GM12878 (cell line): Measurements from ENCODE around the gene SSBP2. TPM values are rescaled to one million over a fixed set of nuclear protein-coding genes. Genes with fewer than 3 reads are reported as not detected.

Experiments
- ATAC-seq: fragments of 200-7000 bp; cut with Tn5 transposase; 3 replicates; pipeline ENCODE4 v1.9.1; 2020; ENCODE audit warnings: mild to moderate bottlenecking, moderate library complexity
- BruUV-seq: library from RNA; stranded (reverse); fragments of 400-500 nt; replicated peaks from 2 replicates; lab custom pipeline; 2021; lab: Mats Ljungman, UMichigan
- CTCF ChIA-PET: fragments of 300-600 bp; sonication (Branson Sonifier 250); formaldehyde crosslinking; extraction: SDS; loops from one replicate; lab custom pipeline; 2021; ENCODE audit warnings: inconsistent platforms; lab: Yijun Ruan, JAX
- POLR2A ChIA-PET: fragments of 350-600 bp; formaldehyde crosslinking; extraction: SDS; loops from one replicate; lab custom pipeline; 2021; ENCODE audit warnings: inconsistent platforms; lab: Charles Lee
- RAD21 ChIA-PET: fragments of 300-600 bp; sonication (Branson Sonifier 250); formaldehyde crosslinking; loops from one replicate; lab custom pipeline; 2023; ENCODE audit warnings: antibody characterized with exemption; ENCODE audit not compliant: unreplicated experiment; lab: Charles Lee
- SMC1A ChIA-PET: fragments of 300-600 bp; sonication (Branson Sonifier 250); formaldehyde crosslinking; loops from one replicate; lab custom pipeline; 2023; ENCODE audit not compliant: unreplicated experiment, uncharacterized antibody; lab: Charles Lee
- DNase-seq: peaks from one replicate; pipeline ENCODE4 v3.0.0-alpha.2; 2011; ENCODE audit warnings: low read depth, low spot score
- FAIRE-seq: peaks from 3 replicates; lab custom pipeline; 2011; peaks lifted over from hg19 to GRCh38; lab: Jason Lieb, UNC
- H2AFZ ChIP-seq: 2 replicates; pipeline ENCODE4 v1.6.0; 2011; ENCODE audit warnings: low read depth, low read length, control low read depth; ENCODE audit not compliant: control insufficient read depth
- H3K27ac ChIP-seq: 2 replicates; pipeline ENCODE4 v1.5.1; 2011; ENCODE audit warnings: control low read depth; ENCODE audit not compliant: control insufficient read depth, insufficient read depth
- H3K27me3 ChIP-seq, 2 experiments: replicated peaks in 1 of 2; 2 replicates each; pipeline versions ENCODE4 v1.6.0 to v1.6.1; 2011; ENCODE audit warnings: low read length in 1 of 2; ENCODE audit not compliant: control insufficient read depth in 2 of 2, insufficient read depth in 2 of 2
- H3K36me3 ChIP-seq, 2 experiments: 2 replicates each; pipeline ENCODE4 v1.5.1; 2011; ENCODE audit warnings: low read length in 1 of 2; ENCODE audit not compliant: control insufficient read depth in 2 of 2, insufficient read depth in 2 of 2
- H3K4me1 ChIP-seq: 2 replicates; pipeline ENCODE4 v1.6.1; 2011; ENCODE audit warnings: mild to moderate bottlenecking, low read length, moderate library complexity, mixed read lengths; ENCODE audit not compliant: control insufficient read depth, insufficient read depth
- H3K4me2 ChIP-seq: 2 replicates; pipeline ENCODE4 v1.6.0; 2011; ENCODE audit warnings: control low read depth; ENCODE audit not compliant: control insufficient read depth, insufficient read depth
- H3K4me3 ChIP-seq: fragments of 200-600 bp; sonication (generic); 2 replicates; pipeline ENCODE4 v1.5.1; 2016
- H3K79me2 ChIP-seq: 2 replicates; pipeline ENCODE4 v1.6.0; 2011; ENCODE audit warnings: low read length; ENCODE audit not compliant: control insufficient read depth, insufficient read depth
- H3K9ac ChIP-seq: 2 replicates; pipeline ENCODE4 v1.8.0; 2011; ENCODE audit warnings: low read length, control low read depth, mixed read lengths; ENCODE audit not compliant: control insufficient read depth, insufficient read depth
- H3K9me3 ChIP-seq: replicated peaks from 3 replicates; pipeline ENCODE4 v1.5.1; 2011; ENCODE audit warnings: mild to moderate bottlenecking, low read length; ENCODE audit not compliant: control insufficient read depth, insufficient read depth
- H4K20me1 ChIP-seq: 2 replicates; pipeline ENCODE4 v1.6.0; 2011; ENCODE audit not compliant: control insufficient read depth, insufficient read depth
- ASH2L ChIP-seq: fragments of 300-600, 200-600 bp; sonication (generic); IDR thresholded peaks from 2 replicates; pipeline ENCODE4 v1.6.1; 2017; ENCODE audit warnings: low read depth, mild to moderate bottlenecking, borderline replicate concordance
- CBX3 ChIP-seq: fragments of 200-600 bp; sonication (generic); IDR thresholded peaks from 2 replicates; pipeline ENCODE4 v1.6.1; 2016; ENCODE audit warnings: low read depth, borderline replicate concordance
- CHD1 ChIP-seq: IDR thresholded peaks from 2 replicates; pipeline ENCODE4 v1.6.1; 2012; ENCODE audit warnings: low read depth, low read length, improper control_type of control experiment
- CREM ChIP-seq: IDR thresholded peaks from 2 replicates; pipeline ENCODE4 v1.6.1; 2014; ENCODE audit warnings: antibody characterized with exemption, low read depth
- DPF2 ChIP-seq: fragments of 450-650 bp; IDR thresholded peaks from 2 replicates; pipeline ENCODE4 v1.6.1; 2017; ENCODE audit warnings: mild to moderate bottlenecking
- EZH2 ChIP-seq: IDR thresholded peaks from 2 replicates; pipeline ENCODE4 v1.6.1; 2012; ENCODE audit warnings: low read depth, mild to moderate bottlenecking, control low read depth, inconsistent platforms, low read length, borderline replicate concordance; ENCODE audit not compliant: control insufficient read depth
- IKZF1 ChIP-seq: fragments of 450-650 bp; conservative IDR thresholded peaks from 2 replicates; pipeline ENCODE4 v1.6.1; 2017; ENCODE audit warnings: antibody characterized with exemption, mild to moderate bottlenecking
- IKZF2 ChIP-seq, 2 experiments: fragments of 450-650 bp; IDR thresholded peaks; 2 replicates each; pipeline ENCODE4 v1.6.1; 2017; ENCODE audit warnings: mild to moderate bottlenecking in 2 of 2, moderate library complexity in 2 of 2
- MEF2B ChIP-seq: fragments of 450-650 bp; IDR thresholded peaks from 2 replicates; pipeline ENCODE4 v1.6.1; 2018; ENCODE audit warnings: mild to moderate bottlenecking, moderate library complexity; ENCODE audit not compliant: partially characterized antibody, poor library complexity, severe bottlenecking
- MLLT1 ChIP-seq: fragments of 450-650 bp; IDR thresholded peaks from 2 replicates; pipeline ENCODE4 v1.6.1; 2016; ENCODE audit warnings: mild to moderate bottlenecking
- NBN ChIP-seq: fragments of 450-650 bp; IDR thresholded peaks from 2 replicates; pipeline ENCODE4 v1.6.1; 2016
- PAX5 ChIP-seq: IDR thresholded peaks from 2 replicates; pipeline ENCODE4 v1.6.1; 2011; ENCODE audit warnings: low read depth, low read length, borderline replicate concordance
- RAD51 ChIP-seq: fragments of 450-650 bp; IDR thresholded peaks from 2 replicates; pipeline ENCODE4 v1.6.1; 2016; ENCODE audit warnings: moderate library complexity, mild to moderate bottlenecking, inconsistent platforms
- RBBP5 ChIP-seq: fragments of 200-600 bp; sonication (generic); conservative IDR thresholded peaks from 2 replicates; pipeline ENCODE4 v1.6.1; 2016
- SMAD5 ChIP-seq: IDR thresholded peaks from 2 replicates; pipeline ENCODE4 v1.6.1; 2016; ENCODE audit warnings: antibody characterized with exemption, low read depth
- SUPT20H ChIP-seq: IDR thresholded peaks from 2 replicates; pipeline ENCODE4 v1.6.1; 2011; ENCODE audit warnings: low read depth, mild to moderate bottlenecking, low read length, moderate library complexity, borderline replicate concordance; ENCODE audit not compliant: control insufficient read depth
- TCF3 ChIP-seq: IDR thresholded peaks from 2 replicates; pipeline ENCODE4 v1.6.1; 2012; ENCODE audit warnings: low read depth, mild to moderate bottlenecking, low read length, borderline replicate concordance; ENCODE audit not compliant: insufficient read depth
- ZNF687 ChIP-seq: fragments of 450-650 bp; IDR thresholded peaks from 2 replicates; pipeline ENCODE4 v1.6.1; 2017; ENCODE audit warnings: mild to moderate bottlenecking, moderate library complexity
- WGBS: methylation state at CpG from one replicate; pipeline ENCODE4 v1.1.6; 2016; ENCODE audit warnings: low lambda C conversion rate; ENCODE audit not compliant: insufficient replicate concordance, insufficient coverage; ENCODE audit errors: missing lambda C conversion rate; 5-methylcytosine and 5-hydroxymethylcytosine counted together
- in situ Hi-C: fragments of 300-500 bp; cut with MboI; formaldehyde crosslinking; loops from 9 replicates; pipeline ENCODE4 v1.14.3; 2018; ENCODE audit warnings: mixed read lengths
- intact Hi-C: fragments of 100-400 bp; cut with micrococcal nuclease; formaldehyde crosslinking; loops from one replicate; pipeline ENCODE4 v1.14.2; 2022; ENCODE audit not compliant: unreplicated experiment
- polyA plus RNA-seq, 11 experiments: library from polyadenylated mRNA; depleted of rRNA in 4 of 11; unstranded in 6 of 11; stranded (reverse) in 5 of 11; fragments of >200 nt; fragmentation: Nextera tagmentation in 4 of 11; fragmentation: Illumina TruSeq in 1 of 11; extraction: Ambion mirVana in 4 of 11; extraction: Trizol in 1 of 11; gene quantifications; 1 replicate in 1 of 11; 2 replicates in 10 of 11; pipeline versions ENCODE4 v1.2.1 to v1.2.3, GENCODE V29; 2011 to 2016; ENCODE audit warnings: inconsistent platforms in 2 of 11, missing spikeins in 2 of 11, low read depth in 1 of 11
- total RNA-seq, 4 experiments: library from RNA; depleted of rRNA in 3 of 4; stranded (reverse); fragments of >200 nt in 3 of 4; fragmentation: Illumina TruSeq in 1 of 4; extraction: Trizol in 1 of 4; gene quantifications; 2 replicates each; pipeline versions ENCODE4 v1.2.1 to v1.2.3, GENCODE V29; 2013 to 2021
- TF ChIP-seq, protein P1 (sequence below): IDR thresholded peaks from 2 replicates; pipeline ENCODE4 v1.6.1; 2012; ENCODE audit warnings: low read depth, low read length, improper control_type of control experiment

SSBP2 gene
- total and polyA plus RNA-seq, 10 of the 15 experiments (the other 5 are each of a cell fraction or from before 2014, with no cell fraction given): 52.2 to 132 (median 110) TPM

DNA sequence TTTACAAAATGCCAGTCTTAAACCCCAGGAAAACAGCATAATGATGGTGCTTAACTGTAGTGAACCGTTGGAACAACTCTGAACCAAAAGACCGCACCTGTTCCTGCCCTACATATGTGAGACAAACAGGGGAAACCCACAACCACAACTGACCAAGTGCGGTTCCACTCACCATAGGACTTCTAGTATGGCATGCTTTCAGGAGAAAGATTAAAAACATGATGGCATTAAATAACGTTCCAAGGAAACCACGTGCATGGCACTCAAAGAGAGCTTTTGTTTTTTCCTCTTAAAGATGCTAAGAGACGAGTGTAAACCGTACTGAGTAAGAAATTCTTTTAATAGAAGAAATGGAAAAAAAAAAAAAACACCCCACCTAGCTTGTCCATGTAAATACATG is 119.8 kb downstream of the SSBP2 start:
- ChIA-PET RAD21 (interaction anchor here (1.1 to 1.2 kb wide), 2 partner anchors 52 to 534 kb away, joined by 3 to 6 read pairs; no protein-coding TSS in a partner anchor), POLR2A (interaction anchor here (0.6 to 1.3 kb wide), 5 partner anchors 9 to 60 kb away, joined by 3 to 4 read pairs (median 3); no protein-coding TSS in a partner anchor), SMC1A (interaction anchor here (0.5 to 1.6 kb wide), 6 partner anchors 60 to 535 kb away, joined by 3 read pairs; no protein-coding TSS in a partner anchor), CTCF (interaction anchor here (0.7 kb wide), 2 partner anchors 9 to 861 kb away, joined by 3 read pairs; no protein-coding TSS in a partner anchor)
- DNase-seq (peak; percentile 51), ATAC-seq (peak; percentile 90), FAIRE-seq (peak; percentile 69)
- Histone ChIP-seq H3K79me2 (peaks cover 3% of the 10 kb centered on the region), H4K20me1 (no peaks in the 10 kb centered on the region), H3K9ac (no peak overlapping the region), H3K4me2 (peak overlapping the region; percentile 57), H3K4me3 (no peak overlapping the region), H2AFZ (no peak overlapping the region), H3K27ac (peak overlapping the region; percentile 35), H3K4me1 (peaks cover 26% of the 10 kb centered on the region; the same call in 1 of the 2 replicates), H3K36me3 (peaks cover 0 to 16% of the 10 kb centered on the region in 2 experiments; a peak in 2 of 4 replicates), H3K27me3 (no peaks in the 10 kb centered on the region), H3K9me3 (peaks cover 5% of the 10 kb centered on the region; the same call in 2 of the 3 replicates)
- 1% methylated on average over 7 of the region's 7 CpGs for WGBS
- in situ Hi-C loops (no loop called here), intact Hi-C loops (loop anchor here (2.0 kb wide), 1 partner anchor 118 kb away; no protein-coding TSS in a partner anchor)
- no TSS peak for BruUV-seq
- TF ChIP-seq MLLT1 (peak; percentile 59; the same call in 1 of the 2 replicates), TCF3 (0 out of 2 replicates have a peak, but pooled peaks have one; percentile 36), ZNF687 (no peak), PAX5 (no peak), MEF2B (no peak), EZH2 (no peak), IKZF1 (peak; percentile 69), CBX3 (no peak), SMAD5 (no peak), CHD1 (no peak), IKZF2 (IDR thresholded peaks at IDR 0.05) (peak; percentile 55 to 63; a peak in 3 of 4 replicates), ASH2L (no peak), RAD51 (no peak), DPF2 (no peak), RBBP5 (no peak), CREM (0 out of 2 replicates have a peak, but pooled peaks have one; percentile 42), SUPT20H (no peak), NBN (no peak; the same call in 1 of the 2 replicates)
- TF ChIP-seq, protein P1, sequence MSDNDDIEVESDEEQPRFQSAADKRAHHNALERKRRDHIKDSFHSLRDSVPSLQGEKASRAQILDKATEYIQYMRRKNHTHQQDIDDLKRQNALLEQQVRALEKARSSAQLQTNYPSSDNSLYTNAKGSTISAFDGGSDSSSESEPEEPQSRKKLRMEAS: no peak
